SU-DHL-6 (cell line): ENCODE results near the gene CCT2.
A peak's percentile ranks its signal among the peaks of the same experiment; 100 is the strongest.

ENCODE experiments used
- H2AFZ ChIP-seq: fragments of 200-600 bp; sonication (generic); 2 replicates; pipeline ENCODE4 v1.6.1; 2014; ENCODE audit warnings: low read depth, mild to moderate bottlenecking, moderate library complexity, mixed read lengths, antibody characterized with exemption, low read length; ENCODE audit not compliant: severe bottlenecking
- H3F3A ChIP-seq: fragments of 200-600 bp; shearing (Covaris generic); 2 replicates; pipeline ENCODE4 v1.6.0; 2016; ENCODE audit warnings: antibody characterized with exemption, mild to moderate bottlenecking; ENCODE audit not compliant: insufficient read depth
- H3K27ac ChIP-seq: fragments of 200-600 bp; sonication (generic); 2 replicates; pipeline ENCODE4 v1.5.1; 2016; ENCODE audit warnings: low read depth, mild to moderate bottlenecking, low read length, moderate library complexity, mixed read lengths
- H3K27me3 ChIP-seq: fragments of 200-600 bp; sonication (generic), shearing (Covaris generic); 2 replicates; pipeline ENCODE4 v1.6.0; 2014; ENCODE audit warnings: mild to moderate bottlenecking, low read length
- H3K36me3 ChIP-seq: fragments of 200-600 bp; sonication (generic); 2 replicates; pipeline ENCODE4 v1.6.1; 2014; ENCODE audit warnings: mild to moderate bottlenecking, low read length, mixed read lengths
- H3K4me2 ChIP-seq: fragments of 300-600, 200-600 bp; shearing (Covaris generic), sonication (generic); 2 replicates; pipeline ENCODE4 v1.6.0; 2014; ENCODE audit warnings: low read length, low read depth, mild to moderate bottlenecking; ENCODE audit not compliant: poor library complexity, severe bottlenecking
- H3K4me3 ChIP-seq: fragments of 200-600 bp; sonication (generic); 2 replicates; pipeline ENCODE4 v1.5.1; 2014; ENCODE audit warnings: antibody characterized with exemption, low read length, mild to moderate bottlenecking, mixed read lengths; ENCODE audit not compliant: insufficient read depth, poor library complexity, severe bottlenecking
- H3K79me2 ChIP-seq: fragments of 200-600 bp; sonication (generic); 2 replicates; pipeline ENCODE4 v1.6.1; 2014; ENCODE audit warnings: mild to moderate bottlenecking, low read length, moderate library complexity; ENCODE audit not compliant: insufficient read depth
- H3K9ac ChIP-seq: fragments of 200-600 bp; sonication (generic); 2 replicates; pipeline ENCODE4 v1.7.0; 2014; ENCODE audit warnings: mild to moderate bottlenecking, low read length
- H3K9me2 ChIP-seq: fragments of 200-600 bp; sonication (generic); replicated peaks from 2 replicates; pipeline ENCODE4 v1.6.1; 2014; ENCODE audit warnings: low read length; ENCODE audit not compliant: insufficient read depth
- H3K9me3 ChIP-seq: fragments of 200-600 bp; sonication (generic); 2 replicates; pipeline ENCODE4 v1.6.1; 2014; ENCODE audit warnings: low read length, mixed read lengths; ENCODE audit not compliant: insufficient read depth
- H4K20me1 ChIP-seq: fragments of 200-600 bp; sonication (generic); 2 replicates; pipeline ENCODE4 v1.6.1; 2014; ENCODE audit warnings: low read depth, mild to moderate bottlenecking, antibody characterized with exemption, low read length, moderate library complexity, mixed read lengths
- CTCF ChIP-seq: fragments of 200-600 bp; sonication (generic); IDR thresholded peaks from one replicate; pipeline ENCODE4 v1.5.1; 2017; ENCODE audit warnings: antibody characterized with exemption, mild to moderate bottlenecking, low read length, moderate library complexity; ENCODE audit not compliant: insufficient read depth, poor library complexity, severe bottlenecking
- EZH2phosphoT487 ChIP-seq: fragments of 200-600 bp; sonication (generic), shearing (Covaris generic); conservative IDR thresholded peaks from 2 replicates; pipeline ENCODE4 v1.6.1; 2018; ENCODE audit warnings: mild to moderate bottlenecking, antibody characterized with exemption, low read length, moderate library complexity, mixed read lengths

Gene CCT2

GRCh38 chr12:69570000-69570516, 15.2 kb upstream of the CCT2 start:
- no peaks in the 10 kb centered on the region for H3K79me2 ChIP-seq
- H3K36me3 ChIP-seq, result peaks cover 8% of the 10 kb centered on the region
- H3K27ac ChIP-seq, result no peak overlapping the region
- H3K9ac ChIP-seq, result no peak overlapping the region
- H3K9me3 ChIP-seq, result no peaks in the 10 kb centered on the region
- no peaks in the 10 kb centered on the region for H3K9me2 ChIP-seq
- no peak overlapping the region for H2AFZ ChIP-seq
- H3K4me3 ChIP-seq, result no peak overlapping the region
- no peaks in the 10 kb centered on the region for H3F3A ChIP-seq
- H4K20me1 ChIP-seq, result no peaks in the 10 kb centered on the region
- no peak for TF ChIP-seq CTCF
- TF ChIP-seq EZH2phosphoT487, result no peak
- H3K27me3 ChIP-seq, result no peaks in the 10 kb centered on the region
- H3K4me2 ChIP-seq, result no peak overlapping the region

DNA sequence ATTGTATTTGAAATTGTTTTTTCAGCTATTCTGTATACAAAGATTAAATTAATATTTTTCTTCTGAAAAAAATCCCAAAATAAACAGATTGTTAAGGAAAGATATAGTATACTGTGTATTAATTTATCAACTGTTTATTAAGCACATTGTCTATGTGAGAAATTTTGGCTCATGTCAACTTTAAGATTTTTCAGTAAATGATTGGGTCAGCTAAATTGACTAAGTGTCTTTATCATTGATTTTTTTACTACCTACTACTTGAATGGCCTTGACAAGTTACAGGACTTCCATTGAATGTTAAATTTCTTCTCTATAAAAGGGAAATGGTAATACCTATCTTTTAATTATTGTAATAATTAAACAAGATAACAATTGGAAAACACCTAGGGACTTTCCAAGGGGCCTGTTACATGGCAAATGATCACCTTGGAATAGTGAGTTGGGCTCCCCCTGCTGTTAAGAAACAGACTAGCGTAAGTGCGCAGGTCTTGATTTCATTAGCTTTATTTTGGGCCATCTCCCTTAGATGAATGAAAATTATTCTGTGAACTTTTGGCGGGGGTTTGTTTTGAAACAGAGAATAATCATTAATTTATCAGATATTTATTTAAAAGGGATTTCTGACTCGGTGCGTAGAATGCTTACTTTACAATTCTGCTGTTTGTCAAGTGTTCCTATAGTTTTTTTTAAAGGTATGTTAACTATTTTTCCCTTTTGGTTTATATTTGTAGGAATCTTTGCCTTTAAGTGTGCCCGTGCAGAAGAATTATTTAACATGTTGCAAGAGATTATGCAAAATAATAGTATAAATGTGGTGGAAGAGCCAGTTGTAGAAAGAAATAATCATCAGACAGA, 14.5 kb upstream of the CCT2 start:
- no peaks in the 10 kb centered on the region for H4K20me1 ChIP-seq
- no peak overlapping the region for H2AFZ ChIP-seq
- H3F3A ChIP-seq, result no peaks in the 10 kb centered on the region
- H3K9me3 ChIP-seq, result no peaks in the 10 kb centered on the region
- H3K79me2 ChIP-seq, result no peaks in the 10 kb centered on the region
- TF ChIP-seq CTCF (peak; percentile 81), EZH2phosphoT487 (no peak)
- no peak overlapping the region for H3K9ac ChIP-seq
- H3K36me3 ChIP-seq, result peaks cover 8% of the 10 kb centered on the region
- H3K27ac ChIP-seq, result no peak overlapping the region
- no peaks in the 10 kb centered on the region for H3K9me2 ChIP-seq
- no peak overlapping the region for H3K4me3 ChIP-seq
- no peaks in the 10 kb centered on the region for H3K27me3 ChIP-seq
- H3K4me2 ChIP-seq, result no peak overlapping the region

GRCh38 chr12:69575346-69575745, 9.9 kb upstream of the CCT2 start:
- TF ChIP-seq CTCF, result no peak
- TF ChIP-seq EZH2phosphoT487, result no peak
- Histone ChIP-seq H3K36me3 (peaks cover 8% of the 10 kb centered on the region), H3K4me3 (no peak overlapping the region), H3K4me2 (no peak overlapping the region), H3K27me3 (no peaks in the 10 kb centered on the region), H3K9me2 (no peaks in the 10 kb centered on the region), H3K9me3 (no peaks in the 10 kb centered on the region), H2AFZ (no peak overlapping the region), H3F3A (0 out of 2 replicates have a peak, but pooled peaks cover 4% of the 10 kb centered on the region), H3K79me2 (no peaks in the 10 kb centered on the region), H4K20me1 (no peaks in the 10 kb centered on the region), H3K9ac (no peak overlapping the region), H3K27ac (no peak overlapping the region)
